ENCODE data around the gene SEC61G. TPM values are rescaled to one million over a fixed set of nuclear protein-coding genes. Genes with fewer than 3 reads are reported as not detected.

The SEC61G gene
- 100 to 1,000 TPM in 1 of 2 donors, 10 to 100 TPM in 1; 95.1 to 161 TPM for total RNA-seq

DNA sequence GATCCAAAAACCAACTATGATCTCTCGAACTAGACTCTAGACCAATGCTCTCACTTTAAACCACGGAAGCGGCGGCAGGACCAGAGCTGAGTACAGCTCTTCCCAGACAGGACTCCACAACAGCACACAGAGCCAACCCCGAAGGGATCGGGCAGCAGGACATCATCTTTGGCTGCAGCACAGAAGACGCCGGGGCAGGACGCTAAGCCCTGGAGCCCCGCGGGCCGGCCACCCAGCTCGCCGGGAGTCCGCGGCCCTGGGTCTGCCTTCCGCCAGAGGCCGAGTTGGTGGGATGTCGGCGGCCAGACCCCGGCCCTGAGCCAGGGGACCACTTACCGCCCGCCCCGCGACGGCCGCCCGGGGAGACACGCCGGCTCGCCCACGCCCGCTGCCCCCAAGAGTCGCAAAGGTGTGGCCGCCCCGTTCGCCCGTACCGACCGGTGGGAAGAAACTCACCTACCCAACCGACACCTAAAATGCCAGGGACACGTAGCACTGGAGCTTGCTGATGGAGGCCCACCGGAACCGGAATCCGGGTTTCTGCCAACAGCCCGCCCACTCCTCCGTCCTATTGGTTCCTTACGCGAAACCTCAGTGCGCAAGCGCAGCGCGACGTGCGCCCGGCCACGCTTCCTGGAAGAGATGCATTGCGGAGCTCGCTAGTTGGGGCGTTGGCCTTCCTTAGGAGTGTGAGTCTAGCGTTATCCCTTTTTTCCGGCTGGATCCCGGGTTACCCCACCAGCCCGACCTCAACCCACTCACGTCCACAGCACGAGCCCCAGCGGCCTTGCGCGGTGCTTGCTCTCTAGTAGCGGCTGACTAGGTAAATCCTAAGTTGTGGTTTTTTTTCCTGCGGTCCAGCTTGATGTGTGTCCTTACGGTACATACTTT lies at the start of gene SEC61G:
SEC61G (minus strand) TSS at position 510 of the 891 bp plus-strand sequence. CDS start 1,623 bp downstream, outside the sequence.
- Mint-ChIP-seq H3K27ac (peak within 1 kb of the TSS; percentile 96 to 98), H3K36me3 (peaks cover 20 to 22% of the 10 kb centered on the region in 2 donors), H3K9me3 (no peaks in the 10 kb centered on the region)
- DNase-seq (ENCODE audit: low spot score in 2 of 2) (peak; percentile 89 to 96), ATAC-seq (peak; percentile 93 to 97)

DNA sequence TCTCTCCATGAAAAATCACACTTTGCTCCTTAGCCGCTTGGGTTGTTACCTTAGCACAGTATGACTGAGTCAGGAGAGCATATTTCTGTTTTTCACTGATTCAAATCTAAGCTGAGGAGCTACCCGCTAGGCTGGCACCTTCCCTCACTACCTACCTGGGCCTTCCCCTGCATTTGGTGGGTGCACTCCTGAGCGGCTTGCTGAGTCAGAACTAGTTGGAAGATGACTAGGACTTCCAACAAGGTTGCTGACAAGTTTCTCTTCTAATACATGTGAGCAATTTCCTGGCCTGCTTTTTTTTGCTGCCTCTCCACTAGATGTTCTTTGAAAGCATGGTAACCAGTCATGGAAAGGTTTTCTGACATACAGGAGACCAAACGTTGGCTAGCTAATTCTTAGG lies 43.8 kb upstream of the SEC61G start:
- DNase-seq (ENCODE audit: low spot score in 2 of 2) (peak in 1 of 2 donors; percentile 11), ATAC-seq (peak; percentile 28 to 95)
- H3K9me3 Mint-ChIP-seq: no peaks in the 10 kb centered on the region

DNA sequence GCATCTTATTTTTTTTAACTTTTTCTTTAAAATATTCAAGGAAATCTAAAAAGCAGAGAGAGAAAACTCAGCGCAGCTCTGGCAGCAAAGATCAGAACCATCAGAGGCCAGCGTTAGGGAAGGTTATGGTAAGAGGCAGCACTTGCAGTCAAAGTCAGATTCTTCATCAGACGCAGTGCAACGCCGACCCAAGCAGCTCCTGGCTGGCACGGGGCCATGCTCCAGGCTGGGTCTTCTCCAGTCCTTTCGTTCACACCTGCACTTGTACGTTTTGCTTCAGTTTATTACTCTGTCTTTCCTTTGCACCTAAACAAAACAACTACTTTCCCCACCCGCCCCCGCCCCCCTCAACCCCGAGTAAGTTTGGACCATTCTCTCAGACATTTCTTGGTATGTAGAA lies 43.1 kb upstream of the SEC61G start:
- H3K9me3 Mint-ChIP-seq: no peaks in the 10 kb centered on the region
- ATAC-seq (no peak), DNase-seq (ENCODE audit: low spot score in 2 of 2) (no peak)

More for the DNA sequence above, 43.8 kb upstream of the SEC61G start:
- Mint-ChIP-seq H3K27ac (peak overlapping the region in 1 of 2 donors; percentile 56), H3K36me3 (no peaks in the 10 kb centered on the region)

DNA sequence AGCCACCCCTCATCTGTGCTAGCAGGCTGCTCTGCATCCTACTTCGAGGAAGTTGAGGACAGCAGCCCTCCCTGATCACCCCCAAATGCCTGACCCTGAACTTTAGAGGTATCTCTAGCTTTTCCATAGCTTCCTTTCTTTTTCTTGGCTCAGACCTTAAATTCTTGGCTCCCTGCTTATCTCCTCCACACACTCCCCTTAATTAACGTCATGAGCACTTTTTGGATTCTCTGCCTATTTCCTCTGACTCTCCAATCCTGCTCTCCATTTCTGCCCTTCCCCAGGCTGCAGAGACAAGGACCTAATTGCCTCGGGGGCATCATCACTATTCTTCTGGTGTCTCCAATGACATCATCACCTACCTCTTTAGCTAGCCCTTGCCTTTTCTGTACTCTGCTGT lies 40.8 kb upstream of the SEC61G start:
- DNase-seq (ENCODE audit: low spot score in 2 of 2) (no peak), ATAC-seq (no peak)
- no peaks in the 10 kb centered on the region for H3K36me3 Mint-ChIP-seq
- H3K27ac Mint-ChIP-seq: no peak overlapping the region
- no peaks in the 10 kb centered on the region for H3K9me3 Mint-ChIP-seq

More for the DNA sequence above, 43.1 kb upstream of the SEC61G start:
- Mint-ChIP-seq H3K36me3 (no peaks in the 10 kb centered on the region), H3K27ac (no peak overlapping the region)

DNA sequence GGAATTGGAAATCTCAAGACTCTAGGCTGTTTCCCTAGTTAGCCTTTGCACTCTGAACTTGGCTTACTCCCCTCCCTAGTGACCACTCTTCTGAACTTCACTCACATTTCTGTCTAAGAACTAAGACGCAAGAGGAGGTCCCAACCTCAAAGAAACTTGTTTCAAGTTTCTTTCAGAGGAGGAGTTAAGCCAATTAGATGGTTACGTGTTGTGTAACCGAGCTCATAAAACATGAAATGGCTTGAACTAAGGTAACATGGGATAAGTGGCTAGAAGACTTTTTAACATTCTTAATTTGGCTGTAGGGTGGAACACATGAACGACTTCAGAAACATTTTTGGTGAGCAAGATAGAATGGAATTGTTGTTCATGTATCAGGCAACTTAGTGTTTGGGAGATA lies 39.5 kb upstream of the SEC61G start:
- no peak overlapping the region for H3K27ac Mint-ChIP-seq
- no peaks in the 10 kb centered on the region for H3K36me3 Mint-ChIP-seq
- no peak for DNase-seq (ENCODE audit: low spot score in 2 of 2)
- H3K9me3 Mint-ChIP-seq: no peaks in the 10 kb centered on the region
- no peak for ATAC-seq

DNA sequence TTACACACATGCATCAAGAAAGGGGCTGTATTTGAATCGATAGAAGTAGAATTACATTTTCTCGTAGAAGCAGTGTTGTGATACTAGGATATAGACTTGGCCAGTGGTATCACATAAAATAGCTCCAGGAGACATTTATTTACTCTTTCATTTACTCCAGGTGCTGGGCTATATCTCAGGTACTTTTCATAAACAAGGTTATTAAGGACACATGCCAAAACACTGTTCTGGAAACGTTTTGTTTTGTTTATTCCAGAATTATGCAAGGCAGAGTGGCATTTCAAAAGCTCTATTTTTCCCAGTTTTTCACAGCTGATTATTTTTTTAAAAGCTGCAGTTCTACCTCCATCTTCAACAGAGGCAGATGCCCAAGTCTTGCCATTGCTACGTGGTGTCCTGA lies 37.8 kb upstream of the SEC61G start:
- ATAC-seq (no peak), DNase-seq (ENCODE audit: low spot score in 2 of 2) (no peak)
- no peaks in the 10 kb centered on the region for H3K36me3 Mint-ChIP-seq
- no peak overlapping the region for H3K27ac Mint-ChIP-seq
- no peaks in the 10 kb centered on the region for H3K9me3 Mint-ChIP-seq

DNA sequence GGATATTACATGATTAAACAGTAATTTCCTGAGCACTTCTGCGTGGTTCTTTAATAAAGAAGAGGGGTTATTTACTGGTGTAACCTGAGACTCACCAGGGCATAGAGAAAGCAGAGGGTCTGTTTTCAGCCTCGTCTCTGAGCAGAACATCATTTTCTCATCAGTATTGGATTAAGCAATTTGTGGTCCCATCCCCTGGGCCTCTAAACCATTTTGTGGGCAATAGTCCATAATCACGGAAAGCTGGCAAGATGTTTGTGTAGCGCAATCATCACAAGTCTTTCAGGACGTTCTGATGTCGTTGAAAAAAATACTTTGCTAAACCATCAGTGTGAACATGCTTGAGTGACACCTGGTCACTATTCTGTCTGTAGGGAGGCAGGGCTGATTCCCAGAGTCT lies 37.1 kb upstream of the SEC61G start:
- Mint-ChIP-seq H3K36me3 (peaks cover 0 to 6% of the 10 kb centered on the region in 2 donors), H3K9me3 (no peaks in the 10 kb centered on the region), H3K27ac (no peak overlapping the region)
- ATAC-seq: no peak
- no peak for DNase-seq (ENCODE audit: low spot score in 2 of 2)

DNA sequence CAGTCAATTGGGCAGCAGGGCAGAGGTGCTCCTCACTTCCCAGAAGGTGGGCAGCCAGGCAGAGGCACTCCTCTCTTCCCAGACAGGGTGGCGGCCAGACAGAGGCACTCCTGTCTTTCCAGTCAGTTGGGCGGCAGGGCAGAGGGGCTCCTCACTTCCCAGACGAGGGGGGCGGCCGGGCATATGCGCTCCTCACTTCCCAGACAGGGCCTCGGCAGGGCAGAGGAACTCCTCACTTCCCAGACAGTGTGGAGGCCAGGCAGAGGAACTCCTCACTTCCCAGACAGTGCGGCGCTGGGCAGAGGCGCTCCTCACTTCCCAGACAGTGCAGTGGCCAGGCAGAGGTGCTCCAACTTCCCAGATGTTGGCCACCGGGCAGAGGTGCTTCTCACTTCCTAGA lies 33.4 kb upstream of the SEC61G start:
- no peak for ATAC-seq
- Mint-ChIP-seq H3K36me3 (peaks cover 0 to 7% of the 10 kb centered on the region in 2 donors), H3K9me3 (no peaks in the 10 kb centered on the region), H3K27ac (no peak overlapping the region)
- no peak for DNase-seq (ENCODE audit: low spot score in 2 of 2)

DNA sequence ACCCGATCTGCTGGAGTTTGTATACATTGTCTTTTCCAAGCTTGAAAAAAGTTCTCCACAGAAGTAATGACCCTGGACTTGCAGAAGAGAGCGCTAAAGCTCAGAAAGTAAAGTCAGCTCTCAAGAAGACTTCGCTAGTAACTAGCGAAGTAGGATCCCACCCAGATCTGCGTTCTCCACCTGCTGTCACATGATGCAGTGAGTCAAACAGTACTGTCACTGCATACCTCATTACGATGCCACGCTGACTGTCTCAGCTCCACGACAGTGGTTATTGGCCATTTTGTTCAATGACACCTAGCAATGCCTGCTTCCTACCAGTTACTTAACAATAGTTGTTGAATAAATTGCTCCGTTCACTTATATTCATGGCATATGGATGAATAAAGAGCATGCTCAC lies 29.7 kb upstream of the SEC61G start:
- DNase-seq (ENCODE audit: low spot score in 2 of 2) (peak in 1 of 2 donors; percentile 9), ATAC-seq (peak; percentile 85 to 100)
- peaks cover 0 to 7% of the 10 kb centered on the region in 2 donors for H3K36me3 Mint-ChIP-seq
- H3K9me3 Mint-ChIP-seq: no peaks in the 10 kb centered on the region
- no peak overlapping the region for H3K27ac Mint-ChIP-seq

DNA sequence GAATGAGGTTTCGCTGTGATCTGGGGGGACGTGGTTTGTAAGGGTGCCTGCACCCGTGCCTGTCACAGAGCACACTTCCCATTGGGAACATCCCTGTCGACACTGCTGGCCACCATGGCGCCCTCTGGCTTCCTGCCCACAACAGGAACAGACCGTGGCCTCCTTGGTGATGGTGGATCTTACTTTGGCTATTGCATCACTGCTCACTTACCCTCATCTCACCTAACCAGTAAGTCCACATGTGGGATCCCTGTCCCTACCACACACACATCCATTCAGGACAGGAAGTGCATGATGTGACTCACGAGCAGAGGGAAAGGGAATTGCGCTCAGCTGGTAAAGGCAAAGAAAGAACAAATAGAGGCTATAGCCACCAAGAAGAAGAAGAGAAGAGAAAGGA lies 26.2 kb upstream of the SEC61G start:
- H3K27ac Mint-ChIP-seq: no peak overlapping the region
- no peaks in the 10 kb centered on the region for H3K36me3 Mint-ChIP-seq
- no peaks in the 10 kb centered on the region for H3K9me3 Mint-ChIP-seq
- ATAC-seq (no peak), DNase-seq (ENCODE audit: low spot score in 2 of 2) (no peak)

DNA sequence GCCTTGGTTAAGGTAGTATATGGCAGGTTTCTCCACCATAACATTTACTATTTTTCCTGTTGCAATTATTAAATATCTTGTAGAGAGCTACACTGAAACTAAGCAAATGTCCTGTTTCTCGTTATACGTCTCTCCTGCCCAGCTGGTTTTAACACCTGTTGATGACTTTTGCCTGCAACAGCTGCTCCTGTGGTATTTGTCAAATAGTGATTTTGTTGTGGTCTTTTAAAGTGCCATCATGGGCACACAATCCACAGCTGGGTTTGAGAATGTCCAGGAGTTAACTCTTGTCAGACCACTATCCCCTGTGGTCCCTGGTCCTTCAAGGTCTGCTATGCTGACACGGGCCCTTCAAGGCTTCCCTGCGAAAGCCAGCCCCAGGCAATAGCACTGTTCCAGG lies 24.9 kb upstream of the SEC61G start:
- Mint-ChIP-seq H3K27ac (no peak overlapping the region), H3K36me3 (no peaks in the 10 kb centered on the region), H3K9me3 (no peaks in the 10 kb centered on the region)
- DNase-seq (ENCODE audit: low spot score in 2 of 2) (no peak), ATAC-seq (no peak)

DNA sequence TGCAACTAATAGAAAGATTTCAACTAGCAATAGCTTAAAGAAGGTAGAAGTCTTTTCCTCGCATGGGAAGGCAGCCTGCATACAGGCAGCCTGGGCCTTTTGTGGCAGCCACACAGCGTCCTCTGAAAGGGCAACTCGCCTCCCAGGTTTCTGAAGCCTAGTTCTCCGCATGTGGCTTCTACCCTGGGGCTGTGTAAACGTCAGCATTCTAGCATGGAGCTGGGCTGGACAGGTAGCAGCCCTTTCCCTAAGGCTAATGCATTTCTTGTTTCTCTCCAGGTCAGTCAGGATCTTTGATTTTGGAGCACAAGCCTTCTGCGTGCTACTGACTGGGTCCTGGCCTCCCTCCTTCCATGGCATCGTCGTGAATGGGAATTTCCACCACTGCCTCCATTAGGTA lies 23.8 kb upstream of the SEC61G start:
- DNase-seq (ENCODE audit: low spot score in 2 of 2): no peak
- no peak for ATAC-seq
- Mint-ChIP-seq H3K36me3 (no peaks in the 10 kb centered on the region), H3K9me3 (no peaks in the 10 kb centered on the region), H3K27ac (no peak overlapping the region)

DNA sequence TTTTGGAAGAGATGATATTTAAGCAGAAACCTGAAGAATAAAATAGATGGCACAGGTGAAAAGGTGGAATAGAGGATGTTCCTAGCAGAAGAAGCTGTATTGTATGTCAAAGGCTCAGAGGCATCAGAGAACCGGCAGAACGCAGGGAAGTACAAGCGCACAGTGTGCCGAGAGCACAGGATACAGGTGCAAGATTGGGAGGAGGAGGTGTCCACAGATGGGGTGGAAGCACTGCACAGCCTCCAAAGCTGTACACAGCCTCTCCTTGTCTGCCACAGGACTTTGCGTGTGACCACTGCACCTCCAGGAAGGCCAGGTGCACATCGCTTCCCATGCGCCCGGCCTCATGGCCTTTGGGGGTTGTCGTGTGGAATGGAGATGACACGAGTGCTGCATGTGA lies 23.3 kb upstream of the SEC61G start:
- Mint-ChIP-seq H3K9me3 (peaks cover 1 to 2% of the 10 kb centered on the region in 2 donors), H3K27ac (no peak overlapping the region), H3K36me3 (peaks cover 3% of the 10 kb centered on the region in 2 donors)
- DNase-seq (ENCODE audit: low spot score in 2 of 2): no peak
- ATAC-seq: no peak

DNA sequence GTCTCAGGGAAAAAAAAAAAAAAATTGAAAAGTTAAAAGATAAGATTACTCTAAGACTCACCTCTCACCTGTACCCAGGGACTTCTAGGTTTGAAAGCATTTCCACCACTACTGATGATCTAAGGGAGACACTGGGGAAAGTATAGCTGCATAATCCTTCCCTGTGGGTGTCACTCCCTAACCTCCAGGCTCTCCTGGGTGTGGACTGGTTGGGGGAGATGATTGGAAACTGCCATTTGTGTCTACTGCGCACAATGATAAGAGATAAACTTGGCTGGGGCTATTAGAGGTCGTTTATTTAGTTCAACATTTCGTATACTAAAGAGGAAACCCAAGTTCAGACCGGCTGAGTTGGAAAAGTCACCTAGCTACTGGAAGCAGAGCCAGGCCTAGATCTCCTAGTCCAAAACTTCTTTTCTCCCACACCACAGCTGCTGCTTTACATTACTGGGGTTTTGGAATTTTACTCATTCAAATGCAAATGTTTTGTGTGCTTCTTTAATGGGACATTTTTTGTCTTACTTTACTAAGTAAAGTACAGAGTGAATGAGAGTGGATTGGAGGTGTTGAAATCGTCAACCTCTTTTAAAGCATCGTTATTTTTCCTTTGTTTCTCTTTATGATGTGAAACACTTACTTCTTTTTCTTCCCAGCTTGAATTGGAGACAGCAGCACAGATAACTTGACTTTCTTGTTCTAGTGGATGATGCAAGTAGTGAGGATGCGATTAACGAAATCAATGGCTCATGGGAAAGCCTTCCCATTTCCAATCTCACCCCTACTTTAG lies 22.3 kb upstream of the SEC61G start:
- ATAC-seq (no peak), DNase-seq (ENCODE audit: low spot score in 2 of 2) (no peak)
- Mint-ChIP-seq H3K36me3 (peaks cover 12% of the 10 kb centered on the region in 2 donors), H3K27ac (no peak overlapping the region), H3K9me3 (peaks cover 7 to 12% of the 10 kb centered on the region in 2 donors)

DNA sequence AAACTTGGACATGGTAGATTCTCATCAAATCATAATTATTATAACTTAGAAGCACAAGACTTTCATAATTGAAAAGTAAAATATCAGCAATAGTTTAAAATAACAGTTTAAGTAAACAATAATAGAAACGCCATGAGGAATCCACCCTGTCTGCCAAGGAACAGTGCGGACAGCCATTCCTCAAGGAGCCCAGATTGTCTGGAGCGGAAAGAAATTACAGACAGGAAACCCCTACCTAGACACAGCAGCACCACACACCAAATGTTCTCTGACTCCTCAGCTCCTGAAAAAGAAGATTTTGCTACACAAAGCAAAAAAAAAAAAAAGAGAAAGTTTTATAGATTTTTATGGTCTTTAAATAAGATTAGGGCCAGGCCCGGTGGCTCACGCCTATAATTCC lies 21.5 kb upstream of the SEC61G start:
- Mint-ChIP-seq H3K27ac (no peak overlapping the region), H3K9me3 (peaks cover 7 to 14% of the 10 kb centered on the region in 2 donors)

DNA sequence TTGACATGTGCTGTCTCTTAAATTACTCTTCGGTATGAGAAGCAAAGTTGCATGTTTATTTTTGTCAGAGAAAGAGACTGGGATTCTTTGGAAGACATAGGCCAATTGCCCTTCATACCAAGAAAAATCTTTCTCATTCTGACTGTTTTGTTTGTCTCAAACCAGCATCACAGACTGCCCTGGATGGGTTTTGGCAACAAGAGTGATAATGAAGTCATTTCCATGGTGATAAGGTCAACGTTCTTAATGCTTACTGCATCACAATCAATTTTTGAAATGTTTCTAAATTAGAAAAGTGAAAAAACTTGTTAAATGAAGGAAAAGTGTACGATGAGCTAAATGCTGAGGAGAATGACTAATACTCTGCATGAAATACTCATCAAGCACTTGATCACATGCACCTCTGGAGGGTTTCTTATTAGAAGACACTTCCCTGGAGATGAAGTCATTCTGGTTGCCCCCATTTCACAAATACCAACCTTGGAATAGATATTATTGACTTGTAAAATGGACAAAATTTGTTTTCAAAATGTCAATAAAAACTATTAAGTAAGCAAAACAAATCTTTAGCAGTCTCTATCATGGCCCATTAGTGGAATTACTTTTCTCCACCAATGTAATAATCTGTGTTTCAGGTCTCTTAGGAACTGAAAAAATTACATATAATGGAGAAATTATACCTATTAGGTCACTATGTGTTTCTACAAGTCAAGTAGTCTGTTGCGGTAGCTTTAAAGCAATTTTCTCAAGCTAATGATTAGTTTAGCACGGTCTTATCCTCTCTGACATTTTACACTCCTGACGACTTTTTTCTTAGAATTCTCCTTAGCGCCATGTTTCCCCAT lies 19.9 kb upstream of the SEC61G start:
- DNase-seq (ENCODE audit: low spot score in 2 of 2) (no peak), ATAC-seq (peak in 1 of 2 donors; percentile 59)
- H3K27ac Mint-ChIP-seq: no peak overlapping the region
- peaks cover 7 to 14% of the 10 kb centered on the region in 2 donors for H3K9me3 Mint-ChIP-seq
- H3K36me3 Mint-ChIP-seq: peaks cover 18 to 21% of the 10 kb centered on the region in 2 donors

More for the DNA sequence above, 21.5 kb upstream of the SEC61G start:
- peaks cover 16 to 18% of the 10 kb centered on the region in 2 donors for H3K36me3 Mint-ChIP-seq
- no peak for DNase-seq (ENCODE audit: low spot score in 2 of 2)
- no peak for ATAC-seq
